ENCODE results near the gene MMP19.
A peak's percentile ranks its signal among the peaks of the same experiment; 100 is the strongest.
"Not testable (repeated sequence)": the region's sequence is repeated elsewhere in the genome, so short reads cannot be mapped to it uniquely, and the experiment has no call there.

Gene MMP19

GRCh38 chr12:55844961-55845360 lies 2.2 kb upstream of the MMP19 start:
- no peak for DNase-seq (ENCODE audit: low read depth)

GRCh38 chr12:55843431-55843830 lies 695 bp upstream of the MMP19 start:
- no peak for DNase-seq (ENCODE audit: low read depth)

- DNase-seq (ENCODE audit: low read depth): no peak
Measured at GRCh38 chr12:55840581-55841351, 2.0 kb downstream of the MMP19 start.

GRCh38 chr12:55839345-55840140 lies 3.2 kb downstream of the MMP19 start:
- no peak for DNase-seq (ENCODE audit: low read depth)

- no peak for DNase-seq (ENCODE audit: low read depth)
Measured at GRCh38 chr12:55838361-55838760, 4.4 kb downstream of the MMP19 start.

- DNase-seq (ENCODE audit: low read depth): not testable (repeated sequence)
Measured at GRCh38 chr12:55834400-55834799, 8.3 kb downstream of the MMP19 start.

GRCh38 chr12:55833056-55833455 lies 9.7 kb downstream of the MMP19 start:
- DNase-seq (ENCODE audit: low read depth): no peak

GRCh38 chr12:55831447-55831815 lies 11.3 kb downstream of the MMP19 start:
- no peak for DNase-seq (ENCODE audit: low read depth)

GRCh38 chr12:55830601-55831446 lies 11.9 kb downstream of the MMP19 start:
- DNase-seq (ENCODE audit: low read depth): no peak

GRCh38 chr12:55829967-55830600 lies 12.7 kb downstream of the MMP19 start:
- no peak for DNase-seq (ENCODE audit: low read depth)

GRCh38 chr12:55828357-55828756 lies 14.4 kb downstream of the MMP19 start:
- DNase-seq (ENCODE audit: low read depth): no peak

GRCh38 chr12:55827806-55828205 lies 14.9 kb downstream of the MMP19 start:
- no peak for DNase-seq (ENCODE audit: low read depth)

- no peak for DNase-seq (ENCODE audit: low read depth)
Measured at GRCh38 chr12:55824726-55825125, 18.0 kb downstream of the MMP19 start.

GRCh38 chr12:55823419-55823818 lies 19.3 kb downstream of the MMP19 start:
- no peak for DNase-seq (ENCODE audit: low read depth)

- DNase-seq (ENCODE audit: low read depth): no peak
Measured at GRCh38 chr12:55822228-55822627, 20.5 kb downstream of the MMP19 start.

- DNase-seq (ENCODE audit: low read depth): no peak
Measured at GRCh38 chr12:55820679-55821078, 22.1 kb downstream of the MMP19 start.

- no peak for DNase-seq (ENCODE audit: low read depth)
Measured at GRCh38 chr12:55818886-55819285, 23.9 kb downstream of the MMP19 start.

- no peak for DNase-seq (ENCODE audit: low read depth)
Measured at GRCh38 chr12:55818140-55818728, 24.5 kb downstream of the MMP19 start.

- DNase-seq (ENCODE audit: low read depth): peak; percentile 99
Measured at GRCh38 chr12:55817345-55818139, 25.2 kb downstream of the MMP19 start, which contains the start of the genes ORMDL2 and SARNP. Gene ORMDL2, plus strand, starts transcription at chr12:55818041. Its CDS starts 959 bp downstream, at chr12:55819000. Gene SARNP, minus strand, starts transcription at chr12:55817724. Its CDS starts 23 bp downstream, at chr12:55817701.

- no peak for DNase-seq (ENCODE audit: low read depth)
Measured at GRCh38 chr12:55816881-55817344, 25.8 kb downstream of the MMP19 start.
